HG03060 (cell line): ENCODE data around the gene ASB1.

ENCODE experiments used
- ATAC-seq: cut with Tn5 transposase; IDR thresholded peaks from one replicate; pipeline ENCODE4 v1.9.1; 2021; ENCODE audit warnings: low read depth, moderate number of reproducible peaks; ENCODE audit not compliant: unreplicated experiment

The ASB1 gene

GRCh38 chr2:238422285-238422684 lies 4.4 kb upstream of the ASB1 start:
- no peak for ATAC-seq

GRCh38 chr2:238422940-238423339 lies 3.8 kb upstream of the ASB1 start:
- ATAC-seq, result no peak

- ATAC-seq, result no peak
Observed at GRCh38 chr2:238423561-238424312, 3.0 kb upstream of the ASB1 start.

DNA sequence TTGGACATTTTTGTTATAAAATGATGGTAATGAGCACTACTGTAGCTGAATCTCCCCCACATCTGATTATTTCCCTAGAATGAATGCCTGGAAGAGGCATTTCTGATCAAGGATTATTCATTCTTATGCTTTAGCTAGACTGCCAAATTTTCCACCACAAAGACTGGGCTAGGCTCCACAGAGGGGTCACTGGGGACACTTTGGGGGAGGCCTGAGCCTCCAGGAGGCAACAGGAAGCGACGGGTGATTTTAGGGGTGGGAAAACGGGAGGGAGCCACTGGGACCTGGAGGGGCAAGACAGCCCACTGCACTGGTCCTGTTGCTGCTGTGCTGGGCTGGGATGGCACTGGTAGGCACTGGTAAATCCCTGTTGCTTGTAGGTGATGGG lies 2.4 kb upstream of the ASB1 start:
- no peak for ATAC-seq

DNA sequence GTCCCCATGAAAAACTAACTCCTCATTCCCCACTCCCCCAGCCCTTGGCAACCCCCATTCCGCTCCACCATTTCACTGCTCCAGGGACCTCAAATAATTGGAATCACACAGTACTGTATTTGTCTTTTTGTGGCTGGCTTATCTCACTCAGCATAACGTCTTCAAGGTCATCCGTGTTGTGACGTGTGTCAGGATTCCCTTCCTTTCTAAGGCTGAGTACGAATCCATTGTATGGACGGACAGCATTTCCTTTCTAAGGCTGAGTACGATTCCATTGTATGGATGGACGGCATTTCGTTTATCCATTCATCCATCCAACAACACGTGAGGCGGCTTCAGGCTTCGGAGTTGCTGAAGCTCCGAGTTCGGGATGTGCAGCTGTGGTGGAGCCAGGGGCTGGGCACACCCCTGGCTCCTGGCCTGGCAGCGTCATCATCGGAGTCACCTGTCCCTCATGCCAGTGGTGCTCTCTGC lies 1.2 kb upstream of the ASB1 start:
- no peak for ATAC-seq

DNA sequence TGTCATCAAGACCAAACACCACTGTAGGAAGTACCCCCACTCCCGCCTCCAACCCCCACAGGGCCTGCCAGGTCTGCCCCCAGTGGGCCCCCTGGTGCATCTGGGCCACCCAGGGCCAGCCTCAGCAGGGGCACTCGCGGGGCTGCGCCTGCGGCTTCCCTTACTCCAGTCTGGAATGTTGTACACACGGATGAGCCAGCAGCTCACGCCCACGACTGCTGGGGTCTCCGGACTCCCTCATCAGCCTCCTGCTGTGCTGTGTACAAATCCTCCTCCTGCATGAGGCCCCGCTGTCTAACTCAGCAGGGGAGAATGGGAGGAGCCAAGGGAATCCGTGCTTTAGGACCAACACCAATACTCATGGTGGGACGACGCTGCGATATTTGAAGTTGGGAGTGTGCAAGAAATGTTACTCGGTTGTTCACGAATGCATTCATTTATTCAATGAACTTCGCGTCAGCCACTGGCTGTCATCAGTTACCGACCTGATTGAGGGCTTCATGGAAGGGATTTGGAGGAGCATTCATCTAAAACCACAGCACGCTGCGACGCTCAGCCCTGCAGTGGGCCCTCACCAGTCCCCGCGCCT lies 654 bp upstream of the ASB1 start:
- ATAC-seq, result peak; percentile 10

GRCh38 chr2:238427435-238428162 lies 872 bp downstream of the ASB1 start:
- no peak for ATAC-seq

DNA sequence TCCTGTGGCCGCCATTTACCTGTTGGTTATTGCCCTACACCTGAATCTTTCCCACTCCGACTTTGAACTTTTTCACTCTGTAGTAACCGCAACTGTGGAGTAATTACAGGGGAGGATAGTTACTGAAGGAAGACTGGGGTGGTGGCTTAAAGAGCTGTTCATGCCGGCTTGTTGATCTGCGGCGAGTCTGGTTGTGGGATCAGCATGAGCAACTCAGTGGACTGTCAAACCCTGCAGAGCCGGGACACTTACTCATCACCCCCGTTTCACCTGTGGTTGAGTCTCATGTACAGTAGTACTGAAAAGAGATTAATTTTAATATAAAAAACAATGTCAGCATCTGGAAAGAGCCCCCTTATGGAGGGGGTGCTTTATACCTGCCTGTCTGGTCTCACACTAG lies 2.1 kb downstream of the ASB1 start:
- ATAC-seq, result no peak

DNA sequence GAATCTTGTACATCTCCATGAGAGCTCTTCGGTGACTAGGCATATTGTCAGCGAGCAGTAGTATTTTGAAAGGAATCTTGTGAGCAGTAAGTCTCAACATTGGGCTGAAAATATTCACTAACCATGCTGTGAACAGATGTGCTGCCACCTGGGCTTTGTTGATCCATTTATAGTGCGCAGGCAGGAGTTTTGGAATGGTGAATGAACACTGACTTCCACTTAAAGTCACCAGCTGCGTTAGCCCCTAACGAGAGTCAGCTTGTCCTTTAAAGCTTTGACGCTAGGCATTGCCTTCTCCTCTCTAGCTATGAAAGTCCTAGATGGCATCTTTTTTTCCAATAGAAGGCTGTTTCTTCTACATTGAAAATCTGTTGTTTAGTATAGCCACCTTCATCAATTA lies 4.1 kb downstream of the ASB1 start:
- no peak for ATAC-seq

- ATAC-seq, result no peak
Observed at GRCh38 chr2:238431456-238431855, 4.7 kb downstream of the ASB1 start.

- ATAC-seq, result no peak
Observed at GRCh38 chr2:238433300-238433915, 6.7 kb downstream of the ASB1 start.

GRCh38 chr2:238433941-238434845 lies 7.5 kb downstream of the ASB1 start:
- no peak for ATAC-seq

- no peak for ATAC-seq
Observed at GRCh38 chr2:238434846-238435751, 8.4 kb downstream of the ASB1 start.

DNA sequence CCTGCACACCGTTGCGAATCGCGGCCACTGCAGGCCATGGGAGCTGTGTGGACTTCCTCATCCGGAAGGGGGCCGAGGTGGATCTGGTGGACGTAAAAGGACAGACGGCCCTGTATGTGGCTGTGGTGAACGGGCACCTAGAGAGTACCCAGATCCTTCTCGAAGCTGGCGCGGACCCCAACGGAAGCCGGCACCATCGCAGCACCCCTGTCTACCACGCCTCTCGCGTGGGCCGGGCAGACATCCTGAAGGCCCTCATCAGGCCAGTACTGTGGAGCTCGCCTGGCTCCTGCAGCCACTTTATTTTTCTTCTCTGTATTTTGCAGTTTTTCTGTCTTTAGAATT lies 9.0 kb downstream of the ASB1 start:
- ATAC-seq, result no peak

- no peak for ATAC-seq
Observed at GRCh38 chr2:238438856-238439849, 12.4 kb downstream of the ASB1 start.

DNA sequence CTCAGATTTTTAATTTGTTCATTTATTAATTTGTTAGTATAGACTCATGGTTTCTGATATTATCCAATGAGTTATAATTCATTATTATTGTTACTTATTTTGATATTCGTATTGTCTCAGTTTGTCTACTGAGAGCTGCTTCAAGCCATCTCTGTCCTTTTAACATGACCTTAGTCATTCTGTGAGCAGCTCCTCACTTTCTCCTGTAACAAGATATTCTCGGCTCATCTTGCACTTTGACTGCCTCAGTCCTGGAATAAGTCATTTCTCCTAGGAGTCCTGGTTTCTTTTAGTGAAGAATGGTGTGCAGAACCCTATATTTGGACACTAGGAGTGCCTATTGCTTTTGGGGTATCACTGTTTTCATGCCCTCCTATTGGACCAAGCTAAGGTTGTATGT lies 13.2 kb downstream of the ASB1 start:
- ATAC-seq, result no peak

- no peak for ATAC-seq
Observed at GRCh38 chr2:238440331-238440730, 13.6 kb downstream of the ASB1 start.

- ATAC-seq, result no peak
Observed at GRCh38 chr2:238440767-238441166, 14.0 kb downstream of the ASB1 start.
